22Rv1 (cell line): Measurements from ENCODE around the gene KAZN.

Experiments used
- H3K27ac ChIP-seq: fragments of 450-650 bp; 2 replicates; pipeline ENCODE4 v1.5.1; 2017
- ZFX ChIP-seq: fragments of 450-650 bp; IDR thresholded peaks from 2 replicates; pipeline ENCODE4 v1.6.1; 2017; ENCODE audit warnings: antibody characterized with exemption, borderline replicate concordance
- TF ChIP-seq, protein P1 (sequence below): fragments of 450-650 bp; IDR thresholded peaks from 2 replicates; pipeline ENCODE4 v1.5.1; 2017; ENCODE audit warnings: mild to moderate bottlenecking

KAZN gene

DNA sequence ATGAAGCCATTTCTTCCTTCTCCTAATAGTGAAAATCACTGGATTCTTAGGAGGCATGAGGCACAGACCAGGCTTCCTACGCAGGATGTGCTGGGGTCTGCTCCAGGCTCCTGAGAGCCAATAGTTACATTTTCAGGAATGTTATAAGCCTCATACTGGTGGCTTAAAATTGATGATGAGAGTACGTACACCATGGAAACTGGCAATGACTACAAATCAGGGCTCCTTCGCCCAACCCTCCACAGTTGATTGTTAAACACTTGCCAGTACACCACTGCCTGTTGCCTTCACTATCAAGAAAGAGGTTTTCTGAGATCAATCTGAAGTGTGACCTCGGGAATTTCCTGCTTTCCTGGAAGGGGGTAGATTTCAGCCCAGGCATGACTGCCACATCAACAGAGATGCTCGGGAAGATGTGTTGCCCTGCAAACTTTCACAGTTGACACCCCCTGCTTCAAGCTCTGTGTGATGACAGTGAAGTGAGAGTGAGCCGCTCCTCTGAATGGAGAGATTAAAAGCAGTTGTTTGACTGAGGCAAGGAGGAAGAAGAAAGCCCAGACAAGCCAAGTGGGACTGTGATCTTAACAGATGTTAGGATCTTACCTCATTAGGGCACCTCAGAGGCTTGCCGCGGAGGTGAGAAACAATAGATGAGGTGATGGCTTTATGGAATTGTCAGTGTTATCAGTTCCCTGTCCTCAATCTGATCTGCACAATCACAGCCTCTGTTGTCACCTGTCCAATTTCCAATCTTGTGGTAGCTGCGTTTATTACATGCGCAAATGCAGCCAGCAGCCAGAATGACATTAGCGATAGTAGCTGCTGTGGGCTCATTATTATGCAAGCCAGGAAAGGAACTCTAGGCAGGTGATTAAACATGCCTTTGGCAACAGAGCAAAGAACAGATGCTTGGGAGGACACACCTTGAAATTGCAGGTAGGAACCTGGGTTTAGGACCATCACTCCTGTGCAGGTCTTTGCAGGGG is 277.3 kb downstream of the KAZN start:
- TF ChIP-seq, protein P1, sequence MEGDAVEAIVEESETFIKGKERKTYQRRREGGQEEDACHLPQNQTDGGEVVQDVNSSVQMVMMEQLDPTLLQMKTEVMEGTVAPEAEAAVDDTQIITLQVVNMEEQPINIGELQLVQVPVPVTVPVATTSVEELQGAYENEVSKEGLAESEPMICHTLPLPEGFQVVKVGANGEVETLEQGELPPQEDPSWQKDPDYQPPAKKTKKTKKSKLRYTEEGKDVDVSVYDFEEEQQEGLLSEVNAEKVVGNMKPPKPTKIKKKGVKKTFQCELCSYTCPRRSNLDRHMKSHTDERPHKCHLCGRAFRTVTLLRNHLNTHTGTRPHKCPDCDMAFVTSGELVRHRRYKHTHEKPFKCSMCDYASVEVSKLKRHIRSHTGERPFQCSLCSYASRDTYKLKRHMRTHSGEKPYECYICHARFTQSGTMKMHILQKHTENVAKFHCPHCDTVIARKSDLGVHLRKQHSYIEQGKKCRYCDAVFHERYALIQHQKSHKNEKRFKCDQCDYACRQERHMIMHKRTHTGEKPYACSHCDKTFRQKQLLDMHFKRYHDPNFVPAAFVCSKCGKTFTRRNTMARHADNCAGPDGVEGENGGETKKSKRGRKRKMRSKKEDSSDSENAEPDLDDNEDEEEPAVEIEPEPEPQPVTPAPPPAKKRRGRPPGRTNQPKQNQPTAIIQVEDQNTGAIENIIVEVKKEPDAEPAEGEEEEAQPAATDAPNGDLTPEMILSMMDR: no peak
- TF ChIP-seq ZFX: no peak
- H3K27ac ChIP-seq: no peak overlapping the region

DNA sequence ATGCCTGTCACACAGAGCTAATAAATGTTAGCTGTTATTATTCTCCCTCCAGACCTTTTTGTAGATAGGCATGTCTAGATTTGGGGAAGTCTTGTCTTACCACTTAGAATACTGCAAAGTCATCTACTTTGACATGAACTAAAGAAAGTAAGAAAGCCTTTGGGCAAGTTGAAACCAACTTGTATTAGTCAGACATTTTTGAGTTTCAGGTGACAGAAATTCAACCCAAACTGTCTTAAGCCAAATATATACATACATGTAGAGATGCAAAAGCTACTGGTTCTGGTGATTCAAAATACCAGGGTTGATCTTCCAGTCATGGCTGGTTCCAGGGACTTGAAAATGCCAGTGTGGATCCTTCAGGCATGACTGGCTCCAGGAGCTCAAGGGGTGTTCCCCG is 278.3 kb downstream of the KAZN start:
- TF ChIP-seq, protein P1: no peak
- no peak for TF ChIP-seq ZFX
- no peak overlapping the region for H3K27ac ChIP-seq

DNA sequence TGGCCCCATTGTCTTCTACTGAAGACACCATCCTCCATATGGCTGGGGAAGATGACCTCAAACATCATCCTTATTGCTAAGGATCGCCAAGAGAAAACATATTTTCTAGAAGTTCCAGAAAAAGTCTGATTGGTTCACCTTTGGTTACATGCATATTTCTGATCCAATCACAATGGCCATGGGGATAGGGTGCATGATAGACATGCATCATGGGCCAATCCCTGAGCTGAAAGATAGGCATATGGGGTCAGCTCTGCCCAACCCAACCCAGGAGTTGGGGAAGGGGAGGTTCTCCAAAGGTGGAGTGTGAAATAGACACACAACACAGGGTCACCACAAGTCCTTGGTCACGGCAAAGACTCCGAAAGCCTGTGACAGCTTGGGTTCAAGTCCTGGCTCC is 278.7 kb downstream of the KAZN start:
- TF ChIP-seq, protein P1: no peak
- no peak for TF ChIP-seq ZFX
- no peak overlapping the region for H3K27ac ChIP-seq

DNA sequence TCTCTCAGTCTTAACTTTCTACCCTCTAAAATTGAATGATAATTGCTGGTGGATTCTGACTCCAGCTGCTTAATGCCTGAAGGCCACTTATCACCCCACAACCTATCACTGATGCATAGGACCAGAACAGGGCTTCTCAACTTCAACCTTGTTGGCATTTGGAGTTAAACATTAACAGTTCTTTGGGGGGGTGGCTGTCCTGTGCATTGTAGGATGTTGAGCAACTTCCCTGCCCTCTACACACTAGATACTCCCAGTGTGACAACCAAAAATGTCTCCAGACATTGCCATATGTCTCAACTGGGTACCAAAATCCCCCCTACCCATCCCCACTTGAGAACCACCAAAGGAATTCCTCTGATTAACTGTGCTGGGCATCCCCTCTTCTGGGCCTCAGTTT is 279.6 kb downstream of the KAZN start:
- TF ChIP-seq, protein P1: no peak
- TF ChIP-seq ZFX: no peak
- H3K27ac ChIP-seq: no peak overlapping the region

DNA sequence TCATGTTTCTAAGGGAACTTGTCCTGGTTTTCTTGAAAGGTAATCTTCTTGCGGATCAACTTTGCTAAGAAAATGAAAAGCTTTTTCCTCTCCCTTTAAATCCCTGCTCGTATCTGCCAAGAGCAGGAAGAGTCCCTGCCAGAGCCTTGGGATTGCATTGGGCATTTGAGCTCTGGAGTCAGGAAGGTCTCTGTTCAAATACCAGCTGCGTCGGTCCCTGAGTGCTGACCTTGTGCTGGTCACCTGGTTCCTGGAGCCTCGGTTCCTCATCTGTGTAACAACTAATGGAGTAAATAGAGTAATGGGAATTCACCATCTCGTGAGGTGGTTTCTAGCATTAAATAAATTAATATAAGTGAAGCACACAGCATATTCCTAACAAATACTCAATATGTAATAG is 280.5 kb downstream of the KAZN start:
- H3K27ac ChIP-seq: no peak overlapping the region
- TF ChIP-seq, protein P1: no peak

DNA sequence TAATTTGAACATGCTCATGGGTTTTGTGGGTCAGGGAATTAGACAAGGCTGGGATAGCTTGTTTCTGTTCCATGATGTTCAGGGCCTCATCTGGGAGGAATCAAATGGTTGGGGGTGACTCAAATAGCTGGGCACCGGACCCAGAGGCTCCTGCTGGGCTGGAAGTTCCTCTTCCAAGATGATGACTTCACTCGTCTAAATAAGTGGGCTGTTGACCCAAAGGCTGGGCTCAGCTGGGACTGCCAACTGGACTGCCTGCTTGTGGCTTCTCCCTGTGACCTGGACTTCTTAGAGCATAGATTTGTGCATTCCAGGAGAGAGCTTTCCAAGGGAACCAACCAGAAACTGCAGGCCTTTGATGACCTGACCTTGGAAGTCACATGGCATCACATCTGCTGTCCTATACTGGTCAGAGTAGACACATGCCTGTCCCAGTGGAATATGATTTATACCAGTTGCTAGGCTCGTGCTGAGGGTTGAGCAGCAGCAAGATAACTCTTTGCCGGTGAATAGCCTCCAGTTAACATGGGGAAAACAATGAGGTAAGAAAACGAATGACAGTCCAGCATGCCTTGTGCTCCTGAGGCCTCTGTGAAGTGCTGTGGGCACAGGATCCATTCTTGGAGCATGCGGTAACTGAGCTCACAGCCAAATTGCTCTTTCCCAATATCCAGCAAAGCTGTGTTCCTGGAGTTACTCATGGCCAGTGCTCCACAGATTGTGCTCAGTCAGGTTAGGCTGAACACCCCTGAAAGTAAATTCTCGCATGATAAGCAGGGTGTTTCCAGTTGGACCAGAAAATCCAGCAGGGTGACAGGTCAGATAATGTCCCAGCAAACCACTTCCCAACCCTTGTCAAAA is 282.2 kb downstream of the KAZN start:
- TF ChIP-seq ZFX: no peak
- TF ChIP-seq, protein P1: no peak
- no peak overlapping the region for H3K27ac ChIP-seq
